SK-N-SH treated with all-trans-retinoic acid at 6 μM for 48 hours (cell line): ENCODE data around the gene STXBP5.

Experiments
- ATAC-seq: fragments of 200-7000 bp; cut with Tn5 transposase; 3 replicates; pipeline ENCODE4 v1.9.1; 2020; ENCODE audit warnings: mild to moderate bottlenecking, moderate library complexity
- ARNTL ChIP-seq: fragments of 450-650 bp; formaldehyde crosslinking; IDR thresholded peaks from 2 replicates; pipeline ENCODE4 v1.5.0; 2020; ENCODE audit warnings: low read depth, mild to moderate bottlenecking, moderate library complexity, borderline replicate concordance
- BACH2 ChIP-seq: fragments of 250-450 bp; sonication (Bioruptor Pico); IDR thresholded peaks from 2 replicates; pipeline ENCODE4 v1.9.0; 2021; ENCODE audit warnings: mild to moderate bottlenecking, borderline replicate concordance
- CREB5 ChIP-seq: fragments of 250-450 bp; sonication (Bioruptor Pico); IDR thresholded peaks from 2 replicates; pipeline ENCODE4 v1.5.1; 2020; ENCODE audit warnings: low read depth, mild to moderate bottlenecking, moderate library complexity
- CSRNP3 ChIP-seq: fragments of 250-450 bp; sonication (Bioruptor Pico); IDR thresholded peaks from 2 replicates; pipeline ENCODE4 v1.5.1; 2021; ENCODE audit warnings: mild to moderate bottlenecking, moderate library complexity
- ESRRG ChIP-seq: fragments of 250-450 bp; sonication (Bioruptor Pico); IDR thresholded peaks from 2 replicates; pipeline ENCODE4 v1.6.1; 2021; ENCODE audit warnings: mild to moderate bottlenecking
- GLIS3 ChIP-seq: fragments of 250-450 bp; sonication (Bioruptor Pico); IDR thresholded peaks from 2 replicates; pipeline ENCODE4 v1.5.0; 2020; ENCODE audit warnings: mild to moderate bottlenecking, moderate library complexity
- ISL1 ChIP-seq: fragments of 250-450 bp; sonication (Bioruptor Pico); IDR thresholded peaks from 2 replicates; pipeline ENCODE4 v2.1.2; 2022; ENCODE audit warnings: mild to moderate bottlenecking, moderate library complexity
- OSR1 ChIP-seq: fragments of 250-450 bp; sonication (Bioruptor Pico); IDR thresholded peaks from 2 replicates; pipeline ENCODE4 v1.8.0; 2022; ENCODE audit warnings: moderate library complexity, mild to moderate bottlenecking, inconsistent platforms
- PATZ1 ChIP-seq: fragments of 250-450 bp; sonication (Bioruptor Pico); IDR thresholded peaks from 2 replicates; pipeline ENCODE4 v1.8.0; 2020; ENCODE audit warnings: mild to moderate bottlenecking, moderate library complexity, borderline replicate concordance
- POU6F1 ChIP-seq: fragments of 250-450 bp; sonication (Bioruptor Pico); IDR thresholded peaks from 2 replicates; pipeline ENCODE4 v1.8.0; 2021; ENCODE audit warnings: low read depth, mild to moderate bottlenecking, moderate library complexity, borderline replicate concordance
- PPARA ChIP-seq: fragments of 250-450 bp; sonication (Bioruptor Pico); IDR thresholded peaks from 2 replicates; pipeline ENCODE4 v1.5.0; 2020; ENCODE audit warnings: mild to moderate bottlenecking, borderline replicate concordance
- RARB ChIP-seq: fragments of 250-450 bp; sonication (Bioruptor Pico); IDR thresholded peaks from 2 replicates; pipeline ENCODE4 v1.8.0; 2021; ENCODE audit warnings: mild to moderate bottlenecking, moderate library complexity
- SNAI2 ChIP-seq: fragments of 250-450 bp; sonication (Bioruptor Pico); IDR thresholded peaks from 2 replicates; pipeline ENCODE4 v1.5.0; 2020; ENCODE audit warnings: mild to moderate bottlenecking, moderate library complexity
- TCF4 ChIP-seq: fragments of 250-450 bp; sonication (Bioruptor Pico); IDR thresholded peaks from 2 replicates; pipeline ENCODE4 v1.8.0; 2021; ENCODE audit warnings: mild to moderate bottlenecking, moderate library complexity, borderline replicate concordance
- TOX ChIP-seq: fragments of 250-450 bp; sonication (Bioruptor Pico); IDR thresholded peaks from 2 replicates; pipeline ENCODE4 v1.8.0; 2021; ENCODE audit warnings: mild to moderate bottlenecking, moderate library complexity, borderline replicate concordance
- ZC3H10 ChIP-seq: fragments of 250-450 bp; sonication (Bioruptor Pico); IDR thresholded peaks from 2 replicates; pipeline ENCODE4 v1.5.1; 2021; ENCODE audit warnings: mild to moderate bottlenecking, moderate library complexity
- ZFP3 ChIP-seq: fragments of 250-450 bp; sonication (Bioruptor Pico); IDR thresholded peaks from 2 replicates; pipeline ENCODE4 v1.5.0; 2020; ENCODE audit warnings: mild to moderate bottlenecking, moderate library complexity
- ZFP30 ChIP-seq: fragments of 450-650 bp; formaldehyde crosslinking; IDR thresholded peaks from 2 replicates; pipeline ENCODE4 v1.5.0; 2022; ENCODE audit warnings: mild to moderate bottlenecking, moderate library complexity
- ZNF70 ChIP-seq: fragments of 450-650 bp; formaldehyde crosslinking; IDR thresholded peaks from 2 replicates; pipeline ENCODE4 v1.5.0; 2020; ENCODE audit warnings: mild to moderate bottlenecking, moderate library complexity
- ZNF8 ChIP-seq: fragments of 450-650 bp; formaldehyde crosslinking; IDR thresholded peaks from 2 replicates; pipeline ENCODE4 v1.5.0; 2020; ENCODE audit warnings: mild to moderate bottlenecking, moderate library complexity

The STXBP5 gene

GRCh38 chr6:147423111-147423510 lies 218.9 kb downstream of the STXBP5 start (continued):
- no peak for TF ChIP-seq CSRNP3 (CRISPR knock-in tag)

- ATAC-seq: no peak
- no peak for TF ChIP-seq CREB5 (CRISPR knock-in tag)
- no peak for TF ChIP-seq POU6F1 (CRISPR knock-in tag)
- no peak for TF ChIP-seq ARNTL (CRISPR knock-in tag)
- no peak for TF ChIP-seq ZC3H10 (CRISPR knock-in tag)
- TF ChIP-seq ZNF70 (CRISPR knock-in tag): no peak
- TF ChIP-seq SNAI2 (CRISPR knock-in tag): no peak
Measured at GRCh38 chr6:147429794-147430193, 225.6 kb downstream of the STXBP5 start.

- TF ChIP-seq PPARA (no peak), RARB (no peak), ZNF8 (CRISPR knock-in tag) (no peak), ZFP30 (CRISPR knock-in tag) (no peak), OSR1 (CRISPR knock-in tag) (no peak), GLIS3 (CRISPR knock-in tag) (no peak), BACH2 (no peak), ESRRG (CRISPR knock-in tag) (no peak), TOX (CRISPR knock-in tag) (no peak), SNAI2 (CRISPR knock-in tag) (no peak), PATZ1 (CRISPR knock-in tag) (no peak), POU6F1 (CRISPR knock-in tag) (no peak), CREB5 (CRISPR knock-in tag) (no peak), CSRNP3 (CRISPR knock-in tag) (no peak), TCF4 (CRISPR knock-in tag) (no peak), ISL1 (CRISPR knock-in tag) (no peak), ZC3H10 (CRISPR knock-in tag) (no peak), ZFP3 (CRISPR knock-in tag) (no peak), ARNTL (CRISPR knock-in tag) (no peak)
- TF ChIP-seq, all 23 proteins: peak for 0
Measured at GRCh38 chr6:147430811-147431210, 226.6 kb downstream of the STXBP5 start.

More at GRCh38 chr6:147430811-147431210, 226.6 kb downstream of the STXBP5 start:
- ATAC-seq: no peak
